Lower leg skin (tissue), 4 donors: ENCODE data around the gene IL1R2. TPM values are rescaled to one million over a fixed set of nuclear protein-coding genes. Genes with fewer than 3 reads are reported as not detected.

Experiments
- DNase-seq, 2 donors: peaks; one replicate each; pipeline ENCODE4 v3.0.0-alpha.2; 2019; ENCODE audit warnings: low spot score in 2 of 2
- H3K4me3 ChIP-seq: fragments of 200-600 bp; sonication (generic); 2 replicates; pipeline ENCODE4 v1.5.1; 2017; ENCODE audit warnings: mild to moderate bottlenecking, low read depth; ENCODE audit not compliant: poor library complexity, severe bottlenecking
- POLR2A ChIP-seq, 2 donors: fragments of 450-650 bp; IDR thresholded peaks; one replicate each; pipeline ENCODE4 v1.6.1; 2016 to 2017; ENCODE audit warnings: antibody characterized with exemption in 2 of 2, mild to moderate bottlenecking in 1 of 2, moderate library complexity in 1 of 2
- WGBS, 2 donors: methylation state at CpG; one replicate each; pipeline ENCODE4 v1.1.5; 2018; 5-methylcytosine and 5-hydroxymethylcytosine counted together
- intact Hi-C: fragments of 100-400 bp; cut with DNase I; formaldehyde crosslinking; loops from one replicate; pipeline ENCODE4 v1.15.0; 2023; ENCODE audit warnings: low total_unique reads
- total RNA-seq, 4 donors: library from RNA; depleted of rRNA; stranded (reverse); fragments of >200 nt; gene quantifications; one replicate each; pipeline ENCODE4 v1.1.0, GENCODE V29; 2016
- TF ChIP-seq, protein P1 (sequence below), 3 donors: fragments of 450-650 bp; IDR thresholded peaks; one replicate each; pipeline ENCODE4 v1.5.1; 2016; ENCODE audit warnings: antibody characterized with exemption in 3 of 3, mild to moderate bottlenecking in 3 of 3, moderate library complexity in 2 of 3

The IL1R2 gene
- total RNA-seq, 4 donors from 2014 or later = 58.4 to 106 (median 68.7) TPM

DNA sequence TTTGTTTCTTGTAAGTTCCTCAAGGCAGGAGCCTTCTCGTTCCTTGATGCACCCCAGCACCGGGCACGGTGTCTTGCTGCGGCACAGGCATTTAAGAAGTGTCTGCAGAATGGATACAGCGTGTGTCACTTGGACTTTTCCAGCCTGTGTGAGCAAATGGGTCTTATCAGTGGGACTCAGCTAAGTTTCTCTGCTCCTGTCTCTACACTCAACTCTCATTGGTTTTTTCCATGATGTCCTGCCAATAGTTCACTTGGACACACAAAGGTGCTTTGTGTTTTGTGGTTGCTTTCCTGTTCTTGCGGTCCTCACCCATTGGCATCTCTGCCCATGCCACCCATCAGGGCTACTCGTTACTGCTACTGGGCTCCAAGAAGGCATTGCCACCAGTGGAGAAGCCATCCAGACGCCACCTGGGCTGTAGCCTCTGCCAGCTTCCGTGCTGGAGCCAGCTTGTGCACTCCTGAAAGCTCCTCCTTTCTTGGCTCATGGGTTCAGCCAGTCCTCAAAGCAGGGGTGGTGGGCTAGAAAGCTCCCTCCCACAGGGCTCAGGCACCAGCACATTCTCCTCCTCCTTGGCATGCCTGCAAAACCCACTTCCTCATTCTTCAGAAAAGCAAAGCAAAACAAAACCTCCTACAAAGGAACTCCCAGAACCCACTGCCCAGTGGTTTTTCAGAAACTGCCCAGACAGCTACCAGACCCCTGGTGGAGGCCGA, 41.4 kb downstream of the IL1R2 start:
- H3K4me3 ChIP-seq = no peak overlapping the region
- intact Hi-C loops = no loop called here
- DNase-seq = peak in 1 of 2 donors; percentile 79
- 51 to 53% methylated on average over 10 of the region's 10 CpGs for WGBS, 2 donors
- no peak for TF ChIP-seq POLR2A (IDR thresholded peaks at IDR 0.05)
- TF ChIP-seq, protein P1, sequence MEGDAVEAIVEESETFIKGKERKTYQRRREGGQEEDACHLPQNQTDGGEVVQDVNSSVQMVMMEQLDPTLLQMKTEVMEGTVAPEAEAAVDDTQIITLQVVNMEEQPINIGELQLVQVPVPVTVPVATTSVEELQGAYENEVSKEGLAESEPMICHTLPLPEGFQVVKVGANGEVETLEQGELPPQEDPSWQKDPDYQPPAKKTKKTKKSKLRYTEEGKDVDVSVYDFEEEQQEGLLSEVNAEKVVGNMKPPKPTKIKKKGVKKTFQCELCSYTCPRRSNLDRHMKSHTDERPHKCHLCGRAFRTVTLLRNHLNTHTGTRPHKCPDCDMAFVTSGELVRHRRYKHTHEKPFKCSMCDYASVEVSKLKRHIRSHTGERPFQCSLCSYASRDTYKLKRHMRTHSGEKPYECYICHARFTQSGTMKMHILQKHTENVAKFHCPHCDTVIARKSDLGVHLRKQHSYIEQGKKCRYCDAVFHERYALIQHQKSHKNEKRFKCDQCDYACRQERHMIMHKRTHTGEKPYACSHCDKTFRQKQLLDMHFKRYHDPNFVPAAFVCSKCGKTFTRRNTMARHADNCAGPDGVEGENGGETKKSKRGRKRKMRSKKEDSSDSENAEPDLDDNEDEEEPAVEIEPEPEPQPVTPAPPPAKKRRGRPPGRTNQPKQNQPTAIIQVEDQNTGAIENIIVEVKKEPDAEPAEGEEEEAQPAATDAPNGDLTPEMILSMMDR (IDR thresholded peaks at IDR 0.05) = no peak

DNA sequence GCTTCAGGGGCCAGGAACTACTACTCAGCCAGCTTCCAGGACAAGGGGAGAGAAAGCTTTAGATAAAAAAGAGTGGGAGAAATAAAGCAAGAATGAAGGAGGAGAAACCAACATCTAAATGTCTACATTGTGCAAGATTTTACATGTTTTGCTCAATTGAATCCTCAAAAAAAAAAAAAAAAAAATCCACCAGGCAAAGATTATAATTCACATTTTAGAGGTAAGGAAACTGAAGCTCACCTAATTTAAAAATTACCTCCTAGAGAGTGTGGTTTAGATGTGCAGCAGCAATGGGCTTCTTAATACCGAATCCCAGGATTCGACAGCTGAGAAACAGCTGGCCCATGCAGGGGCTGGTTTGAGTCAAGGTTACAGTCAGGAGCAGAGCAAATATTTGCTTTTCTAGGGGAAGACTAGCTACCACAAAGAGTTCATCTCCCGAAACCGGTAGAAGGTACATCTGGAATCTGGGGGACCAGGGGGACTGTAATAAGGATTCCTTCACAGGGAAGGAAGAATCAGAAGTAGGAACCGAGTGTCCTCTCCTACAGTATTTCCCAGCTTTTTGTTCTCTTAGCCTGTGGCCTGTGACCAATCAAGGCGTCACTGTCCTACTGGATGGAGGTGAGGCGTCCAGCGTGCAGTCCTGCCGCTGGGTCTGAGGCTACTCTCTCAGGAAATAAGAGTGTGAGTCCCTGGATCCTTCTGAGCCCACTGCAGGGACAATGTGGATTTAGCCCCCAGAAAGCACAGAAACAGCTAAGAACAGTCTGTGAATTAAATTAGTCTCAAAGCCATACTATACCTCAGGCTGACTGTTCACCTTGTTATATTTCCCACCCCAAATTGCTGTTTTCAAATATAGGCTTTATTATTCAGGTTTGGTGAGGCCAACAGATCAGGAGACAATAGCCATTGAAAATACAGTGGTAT, 42.3 kb downstream of the IL1R2 start:
- WGBS, 2 donors = 76 to 84% methylated on average over 9 of the region's 9 CpGs
- intact Hi-C loops = no loop called here
- no peak for DNase-seq
- no peak for TF ChIP-seq POLR2A (IDR thresholded peaks at IDR 0.05)
- TF ChIP-seq, protein P1 (IDR thresholded peaks at IDR 0.05) = no peak
- H3K4me3 ChIP-seq = no peak overlapping the region

DNA sequence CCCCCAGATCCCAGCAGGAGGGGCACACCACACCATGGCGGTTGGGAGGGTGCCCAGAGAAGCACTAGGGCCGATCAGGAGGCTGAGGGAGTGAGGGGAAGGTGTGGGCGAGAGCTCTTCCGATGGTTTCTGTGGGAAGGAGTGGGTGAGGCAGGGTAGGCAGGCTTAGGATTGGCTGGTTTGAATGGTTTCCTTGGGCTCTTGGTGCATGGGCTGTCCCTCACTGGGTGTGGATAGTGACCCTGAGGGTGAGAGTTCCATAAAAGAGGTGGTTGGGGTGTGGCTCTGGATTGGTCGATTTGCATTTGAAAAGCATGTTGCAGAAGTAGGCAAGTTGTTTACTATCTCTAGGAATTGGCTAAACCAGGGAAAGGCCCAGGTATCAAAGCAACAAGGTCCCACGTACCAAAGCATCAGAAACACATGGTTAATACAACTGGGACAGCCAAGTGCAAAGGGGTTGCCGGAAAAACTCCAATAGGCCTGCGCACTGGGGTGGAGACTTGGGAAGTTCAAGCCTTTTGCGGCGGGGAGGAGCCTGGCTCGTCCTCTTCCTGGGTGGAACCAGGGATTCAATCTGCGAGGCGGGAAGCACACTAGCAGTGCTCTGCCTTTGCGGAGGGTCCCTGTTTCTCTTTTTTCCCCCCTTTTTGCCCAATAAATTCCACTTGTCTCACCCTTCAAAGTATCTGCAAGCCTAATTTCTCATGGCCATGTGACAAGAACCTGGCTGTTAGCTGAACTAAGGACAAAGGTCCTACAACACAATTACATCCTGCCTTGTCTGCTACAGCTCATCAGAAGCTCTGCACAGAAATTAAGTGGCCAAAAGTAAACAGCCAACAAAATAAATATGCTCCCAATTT, 43.2 kb downstream of the IL1R2 start:
- intact Hi-C loops = no loop called here
- no peak for DNase-seq
- 62% methylated on average over 14 of the region's 14 CpGs for WGBS, 2 donors
- no peak overlapping the region for H3K4me3 ChIP-seq
- TF ChIP-seq POLR2A (IDR thresholded peaks at IDR 0.05) = no peak
- TF ChIP-seq, protein P1 (IDR thresholded peaks at IDR 0.05) = no peak

DNA sequence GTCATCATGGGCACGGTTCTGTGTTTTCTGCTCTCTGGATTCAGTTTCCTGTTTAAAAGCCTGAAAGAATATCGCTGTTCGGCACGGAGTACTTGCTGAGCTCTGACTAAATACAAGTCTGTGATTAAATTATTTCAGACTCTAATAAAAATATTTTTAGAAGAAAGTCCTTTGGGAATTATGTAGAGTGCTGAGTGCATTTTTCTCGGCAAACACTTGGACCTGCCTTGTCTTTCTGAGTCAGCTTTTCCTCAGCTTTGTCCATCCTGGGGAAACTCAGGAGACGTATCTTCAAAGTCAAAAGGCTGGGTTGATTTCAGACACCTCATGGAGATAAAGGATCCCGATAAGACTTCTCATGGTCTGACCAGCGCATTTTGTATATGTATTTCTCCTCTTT, 45.9 kb downstream of the IL1R2 start:
- intact Hi-C loops = no loop called here
- DNase-seq = no peak
- no peak overlapping the region for H3K4me3 ChIP-seq
- 41 to 43% methylated on average over 8 of the region's 8 CpGs for WGBS, 2 donors
- TF ChIP-seq, protein P1 (IDR thresholded peaks at IDR 0.05) = no peak
- TF ChIP-seq POLR2A (IDR thresholded peaks at IDR 0.05) = no peak

DNA sequence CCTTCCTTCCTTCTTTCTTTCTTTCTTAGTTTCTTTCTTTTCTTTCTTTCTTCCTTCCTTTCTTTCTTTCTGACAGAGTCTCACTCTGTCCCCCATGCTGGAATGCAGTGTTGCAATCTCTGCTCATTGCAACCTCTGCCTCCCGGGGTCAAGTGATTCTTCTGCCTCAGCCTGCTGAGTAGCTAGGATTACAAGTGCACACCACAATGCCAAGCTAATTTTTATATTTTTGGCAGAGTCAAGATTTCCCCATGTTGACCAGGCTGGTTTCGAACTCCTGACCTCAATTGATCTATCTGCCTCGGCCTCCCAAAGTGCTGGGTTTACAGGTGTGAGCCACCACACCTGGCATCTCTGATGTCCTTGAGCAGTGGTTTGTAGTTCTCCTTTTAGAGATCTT, 48.5 kb downstream of the IL1R2 start:
- intact Hi-C loops = no loop called here
- DNase-seq = no peak

More for the DNA sequence above, 48.5 kb downstream of the IL1R2 start:
- TF ChIP-seq, protein P1 (IDR thresholded peaks at IDR 0.05) = no peak
- TF ChIP-seq POLR2A (IDR thresholded peaks at IDR 0.05) = no peak
- WGBS, 2 donors = 95 to 98% methylated on average over 3 of the region's 3 CpGs
- no peak overlapping the region for H3K4me3 ChIP-seq
